ENCODE measurements around the gene TFRC.
"Not testable (repeated sequence)": the region's sequence is repeated elsewhere in the genome, so short reads cannot be mapped to it uniquely, and the experiment has no call there.

The TFRC gene

DNA sequence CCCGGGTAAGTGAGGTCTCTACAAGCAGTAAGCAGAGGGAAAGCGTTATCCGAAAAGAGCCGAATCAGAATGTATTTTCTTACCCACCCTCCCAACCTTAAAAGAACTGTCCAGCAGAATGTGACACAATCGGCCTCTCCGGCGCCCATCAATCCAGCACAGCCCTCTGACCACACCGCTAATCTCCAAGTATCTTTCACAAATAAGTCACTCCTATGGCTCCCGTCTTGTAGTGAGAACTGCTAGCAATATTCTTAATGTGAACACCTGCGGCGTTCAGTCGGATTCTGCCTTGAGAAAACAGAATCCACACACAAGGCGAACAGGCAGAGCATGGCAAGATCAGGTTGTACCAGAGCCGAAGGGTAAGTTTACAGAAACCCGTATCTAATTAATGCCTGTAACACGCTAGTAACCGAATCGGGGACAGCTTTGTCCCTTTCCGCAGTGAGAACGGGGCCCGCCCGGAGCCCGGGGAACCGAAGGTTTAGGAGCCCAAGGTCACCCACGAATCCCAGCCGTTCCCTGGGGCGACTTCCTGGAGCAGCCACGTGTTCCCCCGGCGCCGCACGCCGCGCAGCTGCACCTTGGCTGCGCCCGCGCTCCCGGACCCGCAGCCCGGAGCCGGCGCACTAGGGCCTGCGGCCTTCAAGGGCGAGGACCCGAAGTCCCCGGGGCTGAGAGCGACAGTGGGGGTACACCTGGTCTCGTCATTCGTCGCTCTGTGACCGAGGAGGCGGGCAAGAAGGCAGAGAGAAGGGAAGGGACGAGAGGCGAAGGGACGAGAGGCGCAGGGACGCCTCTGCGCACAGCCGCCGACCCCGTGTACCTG is 672 bp downstream of the TFRC start:
- DNase-seq, result peak; percentile 74

DNA sequence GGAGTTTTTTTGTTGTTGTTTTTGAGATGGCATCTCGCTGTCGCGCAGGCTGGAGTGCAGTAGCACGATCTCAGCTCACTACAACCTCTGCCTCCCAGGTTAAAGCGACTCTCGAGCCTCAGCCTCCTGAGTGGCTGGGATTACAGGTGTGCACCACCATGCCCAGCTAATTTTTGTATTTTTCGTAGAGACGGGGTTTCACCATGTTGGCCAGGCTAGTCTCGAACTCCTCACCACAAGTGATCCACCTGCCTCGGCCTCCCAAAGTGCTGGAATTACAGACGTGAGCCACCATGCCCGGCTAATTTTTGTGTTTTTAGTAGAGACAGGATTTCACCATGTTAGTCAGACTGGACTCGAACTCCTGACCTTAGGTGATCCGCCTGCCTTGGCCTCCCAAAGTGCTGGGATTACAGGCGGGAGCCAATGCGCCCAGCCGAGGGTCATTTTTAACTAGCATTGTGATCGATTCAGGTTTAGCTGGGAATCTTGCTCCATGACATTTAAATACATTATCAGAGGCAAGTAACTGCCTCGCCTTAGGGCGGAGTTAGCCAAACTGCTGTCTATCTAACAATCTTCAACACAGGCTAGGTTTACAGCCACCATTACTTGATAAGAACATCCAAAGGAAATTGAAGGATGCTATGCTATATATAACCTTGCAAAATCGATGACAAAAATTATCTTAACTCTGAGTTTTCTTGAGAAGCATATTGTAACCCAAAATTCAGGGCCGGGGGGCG is 1.6 kb downstream of the TFRC start:
- DNase-seq, result not testable (repeated sequence)

DNA sequence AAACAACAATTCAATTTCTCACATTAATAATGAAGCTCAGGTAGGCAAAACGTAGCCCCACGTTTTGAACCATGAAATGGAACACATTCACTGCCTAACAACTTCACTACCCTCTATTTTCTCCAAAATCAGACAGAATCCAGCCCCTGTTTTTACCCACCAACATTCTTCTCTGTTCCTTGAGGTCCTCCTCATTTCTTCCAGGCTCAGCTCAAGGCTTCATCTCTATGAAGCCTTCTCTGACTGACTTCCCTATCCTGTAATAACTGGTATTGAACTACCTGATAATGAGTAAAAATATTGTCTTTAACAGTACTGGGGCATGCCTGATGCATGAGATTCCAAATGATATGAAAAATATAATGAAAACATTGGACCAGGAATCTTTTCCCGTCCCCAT is 2.2 kb downstream of the TFRC start:
- no peak for DNase-seq

DNA sequence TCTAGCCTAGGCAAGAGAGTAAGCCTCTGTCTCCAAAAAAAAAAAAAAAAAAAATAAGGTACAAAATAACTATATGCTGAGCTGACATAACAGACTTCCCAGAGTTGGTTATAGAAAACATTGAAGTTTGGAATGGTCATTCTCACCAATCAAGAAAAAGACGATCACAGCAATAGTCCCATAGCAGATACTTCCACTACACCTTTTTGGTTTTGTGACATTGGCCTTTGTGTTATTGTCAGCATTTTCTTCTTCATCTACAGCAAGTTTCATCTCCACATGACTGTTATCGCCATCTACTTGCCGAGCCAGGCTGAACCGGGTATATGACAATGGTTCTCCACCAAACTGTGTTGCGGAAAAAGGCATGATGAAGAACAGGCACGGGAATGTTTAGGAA is 6.9 kb downstream of the TFRC start:
- DNase-seq, result no peak

DNA sequence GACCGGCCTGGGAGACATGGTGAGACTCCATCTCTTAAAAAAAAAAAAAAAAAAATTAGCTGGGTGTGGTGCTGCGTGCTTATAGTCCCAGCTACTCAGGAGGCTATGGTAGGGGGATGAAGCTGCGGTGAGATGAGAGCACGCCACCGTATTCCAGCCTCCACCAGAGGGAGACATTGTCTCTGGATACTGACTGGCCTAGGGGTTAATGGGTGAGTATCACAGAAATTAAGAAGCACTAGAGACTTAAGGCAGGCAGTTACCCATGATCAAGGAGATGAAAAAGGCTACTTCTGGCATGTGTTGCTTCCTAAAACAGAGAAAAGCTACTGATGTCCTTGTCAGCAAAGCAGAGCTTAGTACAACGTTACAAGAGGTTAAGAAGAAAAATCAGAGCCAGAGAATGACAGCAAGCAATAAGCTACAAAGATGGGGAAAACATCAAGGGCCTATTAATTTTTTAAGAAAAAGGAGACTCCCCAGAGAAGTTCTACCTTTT is 8.6 kb downstream of the TFRC start:
- DNase-seq, result peak; percentile 78

DNA sequence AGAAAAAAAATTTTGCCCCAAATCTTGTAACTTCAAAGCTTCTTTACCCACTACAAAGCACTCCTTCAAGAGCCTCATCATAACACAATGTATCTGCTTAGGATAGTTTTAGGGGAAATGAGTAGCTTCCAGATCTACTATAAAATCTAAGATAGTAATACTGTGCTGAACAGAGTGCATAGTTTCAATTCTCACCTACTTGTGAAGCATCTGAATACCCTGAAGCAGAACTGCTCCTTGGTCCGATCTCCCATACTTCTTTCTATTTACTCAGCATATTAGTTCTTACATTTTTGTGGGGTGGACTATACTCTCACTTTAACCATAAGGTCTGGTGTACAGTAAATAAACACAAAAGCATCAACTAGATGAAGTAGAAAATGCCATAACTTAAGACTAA is 9.6 kb downstream of the TFRC start:
- DNase-seq, result no peak

DNA sequence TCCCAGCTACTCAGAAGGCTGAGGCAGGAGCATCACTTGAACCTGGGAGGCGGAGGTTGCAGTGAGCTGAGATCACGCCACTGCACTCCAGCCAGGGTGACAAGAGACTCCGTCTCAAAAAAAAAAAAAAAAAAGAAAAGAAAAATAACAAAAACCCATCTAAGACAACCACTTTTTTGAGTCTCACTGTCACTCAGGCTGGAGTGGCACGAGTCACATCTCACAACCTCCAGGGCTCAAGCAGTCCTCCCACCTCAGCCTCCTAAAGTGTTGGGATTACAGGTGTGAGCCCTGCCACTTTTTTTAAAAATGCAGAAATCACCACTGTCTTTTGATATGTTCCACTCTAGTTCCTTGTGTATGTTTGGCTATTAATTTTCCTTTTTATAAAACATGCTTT is 13.1 kb downstream of the TFRC start:
- DNase-seq, result not testable (repeated sequence)

DNA sequence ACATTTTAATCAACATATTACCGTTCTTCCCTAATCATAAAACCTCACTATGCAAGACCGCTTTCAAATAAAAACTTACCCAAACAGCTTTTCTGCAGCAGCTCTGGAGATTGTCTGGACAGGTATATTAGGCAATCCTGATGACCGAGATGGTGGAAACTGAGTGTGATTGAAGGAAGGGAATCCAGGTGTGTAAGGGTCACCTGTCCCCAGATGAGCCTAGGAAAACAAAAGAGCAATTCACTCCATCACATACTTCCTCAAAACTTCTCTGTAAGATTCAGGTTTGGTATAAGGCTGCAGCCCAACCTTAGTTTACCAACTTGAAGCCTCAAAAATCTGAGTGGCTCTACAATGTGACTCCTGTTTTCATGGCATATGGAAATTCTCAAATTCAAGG is 14.5 kb downstream of the TFRC start:
- no peak for DNase-seq

DNA sequence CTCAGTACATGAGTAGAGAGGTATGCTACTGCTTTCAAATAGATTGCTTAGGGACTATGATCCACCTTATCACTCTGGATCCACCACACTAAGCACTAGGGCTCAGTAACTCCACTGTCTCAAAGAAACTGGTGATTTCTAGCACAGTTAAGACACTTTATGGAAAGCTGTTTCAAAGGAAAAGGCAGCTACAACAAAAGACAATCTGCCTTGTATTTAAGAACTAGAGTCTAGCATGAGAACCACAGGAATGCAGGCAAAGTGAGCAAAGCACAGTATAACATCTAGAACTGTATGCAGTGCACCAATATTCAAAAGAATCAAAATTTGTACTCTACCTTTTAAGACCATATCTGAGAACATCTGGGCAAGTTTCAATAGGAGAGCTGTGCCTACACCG is 17.9 kb downstream of the TFRC start:
- DNase-seq, result no peak

DNA sequence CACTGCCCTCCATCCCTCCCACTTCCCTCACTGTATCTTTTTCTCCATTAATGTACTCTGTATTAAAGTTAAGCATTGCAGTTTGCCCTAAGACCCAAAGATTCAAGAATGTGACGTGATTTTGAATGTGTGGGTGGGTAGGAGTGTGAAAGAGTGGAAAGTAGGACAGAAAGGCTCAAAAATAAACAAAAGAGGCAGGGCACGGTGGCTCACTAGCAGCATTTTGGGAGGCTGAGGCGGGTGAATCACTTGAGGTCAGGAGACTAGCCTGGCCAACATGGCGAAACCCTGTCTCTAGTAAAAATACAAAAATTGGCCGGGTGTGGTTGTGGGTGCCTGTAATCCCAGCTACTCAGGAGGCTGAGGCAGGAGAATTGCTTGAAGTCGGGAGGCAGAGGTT is 18.4 kb downstream of the TFRC start:
- DNase-seq, result no peak

DNA sequence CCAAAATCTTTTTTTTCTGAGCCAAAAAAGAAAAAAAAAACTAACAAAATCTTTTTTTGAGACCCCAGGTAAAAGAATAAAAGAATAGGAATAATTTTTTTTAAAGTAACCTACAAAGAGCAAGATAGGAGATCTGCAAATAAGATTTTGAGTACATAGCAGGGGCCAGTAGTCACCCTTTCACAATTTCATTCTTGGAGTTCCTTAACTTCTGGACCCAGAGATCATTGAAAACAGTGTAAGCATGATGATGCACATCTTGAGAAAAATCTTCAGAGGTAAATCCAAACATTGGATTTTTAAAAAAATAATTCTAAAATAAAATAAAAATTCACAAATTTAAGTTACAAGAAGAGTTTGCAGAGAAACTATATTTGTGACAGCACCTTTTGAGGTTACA is 18.8 kb downstream of the TFRC start:
- DNase-seq, result no peak

DNA sequence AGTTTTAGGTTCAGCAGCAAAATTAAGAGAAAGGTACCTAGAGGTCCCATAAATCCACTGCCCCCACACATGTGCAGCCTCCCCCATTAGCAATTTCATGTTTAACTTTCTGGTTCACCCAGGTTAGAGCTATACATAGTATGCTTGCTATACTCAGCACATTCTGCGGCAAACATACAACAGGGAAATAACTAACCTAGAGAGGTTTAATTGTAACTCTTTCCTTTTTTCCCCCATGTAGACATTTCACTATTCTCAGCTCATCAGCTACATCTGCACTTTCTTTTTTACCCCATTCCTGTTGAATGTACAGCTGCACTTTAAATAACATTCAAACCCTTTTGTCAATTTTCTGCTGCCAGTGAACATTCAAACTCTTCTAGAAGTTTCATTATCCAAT is 21.1 kb downstream of the TFRC start:
- no peak for DNase-seq

DNA sequence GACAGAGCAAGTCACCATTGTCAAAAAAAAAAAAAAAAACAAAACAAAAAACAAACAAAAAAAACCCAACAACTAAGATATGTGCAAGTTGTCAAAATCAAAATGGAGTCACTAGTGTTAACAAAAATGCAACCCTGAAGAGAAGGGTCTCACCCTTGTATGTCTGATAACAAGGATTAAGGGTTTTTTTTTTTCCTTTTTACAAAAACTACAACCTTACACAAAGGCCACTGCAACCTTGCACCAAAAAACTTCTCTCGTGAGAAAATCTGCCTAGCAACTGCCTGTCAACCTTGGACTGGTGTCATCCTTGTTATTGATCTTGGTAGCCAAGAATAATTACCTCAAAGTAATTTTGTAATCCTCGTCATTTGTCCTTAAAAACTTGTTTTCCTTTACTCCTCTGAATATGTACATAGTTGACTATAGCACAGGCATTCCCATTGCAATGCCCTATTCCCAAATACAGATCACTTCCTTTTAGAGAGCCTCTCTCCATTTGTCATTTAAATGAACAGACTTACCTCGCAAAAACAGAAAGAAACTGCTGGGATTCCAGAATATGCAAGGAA is 24.0 kb downstream of the TFRC start:
- DNase-seq, result no peak

DNA sequence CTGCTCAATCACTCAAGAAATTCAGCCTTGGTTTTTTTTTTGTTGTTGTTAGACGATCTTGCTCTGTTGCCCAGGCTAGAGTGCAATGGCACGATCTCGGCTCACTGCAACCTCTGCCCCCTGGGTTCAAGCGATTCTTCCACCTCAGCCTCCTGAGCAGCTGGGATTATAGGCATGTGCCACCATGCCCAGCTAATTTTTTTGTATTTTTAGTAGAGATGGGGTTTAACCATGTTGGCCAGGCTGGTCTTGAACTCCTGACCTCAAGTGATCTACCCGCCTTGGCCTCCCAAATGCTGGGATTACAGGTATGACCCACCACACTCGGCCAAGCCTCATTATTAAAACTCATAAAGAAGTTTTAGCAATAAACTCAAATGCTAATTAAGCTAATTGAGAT is 25.5 kb downstream of the TFRC start:
- not testable (repeated sequence) for DNase-seq

DNA sequence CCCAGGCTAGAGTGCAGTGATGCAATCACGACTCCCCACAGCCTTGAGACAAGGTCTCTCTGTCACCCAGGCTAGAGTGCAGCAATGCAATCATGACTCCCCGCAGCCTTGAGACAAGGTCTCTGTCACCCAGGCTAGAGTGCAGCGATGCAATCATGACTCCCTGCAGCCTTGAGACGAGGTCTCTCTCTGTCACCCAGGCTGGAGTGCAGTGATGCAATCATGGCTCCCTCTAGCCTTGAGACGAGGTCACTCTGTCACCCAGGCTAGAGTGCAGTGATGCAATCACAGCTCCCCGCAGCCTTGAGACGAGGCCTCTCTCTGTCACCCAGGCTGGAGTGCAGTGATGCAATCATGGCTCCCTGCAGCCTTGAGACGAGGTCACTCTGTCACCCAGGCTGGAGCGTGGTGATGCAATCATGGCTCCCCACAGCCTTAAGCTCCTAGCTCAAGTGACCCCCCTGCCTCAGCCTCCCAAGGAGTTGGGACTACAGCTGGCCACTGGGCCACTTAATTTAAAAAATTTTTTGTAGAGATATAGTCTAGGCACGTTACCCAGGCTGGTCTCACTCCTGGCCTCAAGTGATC is 26.1 kb downstream of the TFRC start:
- DNase-seq, result no peak

DNA sequence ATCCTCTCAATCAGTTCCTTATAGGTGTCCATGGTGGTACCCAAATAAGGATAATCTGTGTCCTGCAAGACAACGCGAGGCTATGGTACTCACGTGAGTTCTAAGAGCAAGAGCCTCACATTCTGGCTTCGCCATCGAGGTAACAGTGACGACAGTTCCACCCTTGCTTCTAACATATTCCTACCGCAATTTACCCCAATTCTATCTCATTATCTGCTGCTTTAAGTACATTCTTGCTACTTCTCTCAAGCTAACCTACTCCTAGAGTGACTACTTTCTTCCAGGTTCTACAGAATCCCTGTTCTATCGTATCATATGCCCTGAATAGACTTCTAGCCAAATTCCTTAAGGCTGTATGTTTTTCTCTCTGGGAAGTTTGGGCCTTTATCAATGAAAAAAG is 26.6 kb downstream of the TFRC start:
- DNase-seq, result no peak

DNA sequence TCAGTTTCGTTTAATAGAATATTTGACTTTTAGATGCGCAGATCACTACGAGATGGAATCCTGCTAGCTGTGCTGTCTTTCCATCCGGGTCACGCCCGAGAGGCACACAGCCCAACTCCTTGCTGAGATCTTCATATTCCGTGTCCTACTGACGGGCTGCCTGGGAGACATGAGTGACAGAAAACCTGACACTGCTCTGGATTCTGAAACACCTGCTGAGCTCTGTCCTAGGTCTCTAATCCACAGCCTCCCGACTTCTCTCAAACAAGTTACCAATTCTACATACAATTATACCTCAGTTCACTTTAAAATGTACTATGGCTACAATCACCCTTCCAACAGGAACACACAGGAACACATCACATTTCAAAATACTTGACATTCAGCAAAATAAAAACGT is 27.2 kb downstream of the TFRC start:
- no peak for DNase-seq

DNA sequence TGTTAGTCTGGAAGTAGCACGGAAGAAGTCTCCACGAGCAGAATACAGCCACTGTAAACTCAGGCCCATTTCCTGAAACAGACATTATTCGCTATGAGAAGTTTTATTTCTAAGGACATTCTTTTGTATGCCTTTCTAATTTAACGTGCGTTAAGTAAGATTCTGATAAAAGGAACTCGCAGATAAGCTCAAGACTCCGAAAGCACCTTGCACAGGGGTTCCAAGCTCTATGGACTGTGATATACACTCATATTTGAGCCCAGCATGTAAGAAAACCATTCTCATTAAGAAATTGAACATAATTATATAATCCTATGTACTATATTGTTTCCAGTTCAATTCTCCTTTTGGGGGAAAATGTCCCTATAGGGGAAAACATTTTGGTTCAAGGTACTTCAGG is 28.4 kb downstream of the TFRC start:
- DNase-seq, result no peak

DNA sequence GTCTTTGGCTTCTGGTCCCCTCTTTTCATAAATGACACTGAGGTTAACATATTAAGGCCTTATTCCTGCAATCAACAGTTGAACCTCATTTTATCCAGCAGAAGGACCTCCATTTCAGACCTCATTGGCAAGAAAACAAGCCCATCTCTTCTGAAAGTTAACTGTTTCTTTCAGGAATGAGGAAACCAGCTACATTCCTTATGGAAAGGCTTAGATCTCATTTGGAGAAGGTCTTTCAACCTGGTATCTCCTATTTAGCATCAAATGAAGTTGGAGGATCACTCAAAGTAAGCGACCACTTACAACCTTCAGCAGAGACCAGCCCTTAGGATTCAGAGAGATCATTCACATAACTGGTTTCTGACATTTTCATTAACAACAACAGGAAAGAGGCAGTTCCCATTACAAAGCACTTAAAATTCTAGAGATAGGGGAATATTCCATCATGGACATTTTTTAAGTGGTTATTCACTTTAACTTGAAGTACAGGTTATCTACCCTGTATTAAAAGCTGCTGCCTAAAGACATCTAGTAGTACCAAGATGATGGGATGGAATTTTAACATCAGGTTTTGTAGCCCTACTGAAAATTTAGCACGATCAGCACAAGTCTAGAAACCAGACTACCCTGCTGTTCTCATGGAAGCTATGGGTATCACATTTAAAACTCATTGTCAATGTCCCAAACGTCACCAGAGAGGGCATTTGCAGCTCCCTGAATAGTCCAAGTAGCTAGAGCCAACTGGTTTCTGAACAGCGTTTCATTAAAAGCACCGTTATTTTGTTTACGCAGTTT is 30.4 kb downstream of the TFRC start:
- no peak for DNase-seq

DNA sequence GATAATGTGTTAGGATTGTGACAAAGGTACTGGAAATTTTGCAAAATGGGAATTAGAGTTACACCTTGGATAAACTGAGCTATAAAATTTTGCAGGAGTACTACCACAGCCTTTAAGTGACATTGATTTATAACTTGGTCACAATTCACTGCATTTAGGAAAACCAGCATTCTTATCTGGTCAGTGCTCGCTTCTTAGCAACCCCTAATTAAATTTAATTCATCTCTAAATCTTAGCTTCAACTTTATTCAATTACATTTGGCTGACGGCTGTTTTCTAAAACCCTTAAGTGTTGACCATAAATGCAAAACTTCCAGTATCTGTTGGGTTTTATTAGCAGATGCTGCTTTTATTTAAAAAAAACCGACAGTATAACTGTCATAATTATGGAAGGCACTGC is 31.3 kb downstream of the TFRC start:
- DNase-seq, result no peak

DNA sequence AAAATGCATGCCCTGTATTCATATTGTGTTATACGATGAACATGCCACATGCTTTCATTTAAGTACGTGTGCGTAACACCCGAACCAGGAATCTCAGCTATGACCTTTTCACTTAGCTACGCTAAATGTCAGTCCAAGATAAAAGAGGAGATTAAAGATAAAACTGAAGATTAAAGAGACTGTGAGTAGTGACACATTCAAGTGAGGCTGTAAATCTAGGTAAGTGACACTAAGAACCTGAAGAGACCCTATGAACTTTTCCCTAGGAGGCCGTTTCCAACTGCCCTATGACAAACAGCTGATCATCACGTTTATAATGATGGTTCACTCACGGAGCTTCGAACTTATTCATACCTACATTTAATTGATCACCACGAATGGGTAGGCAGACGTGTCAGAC is 32.2 kb downstream of the TFRC start:
- DNase-seq, result no peak

DNA sequence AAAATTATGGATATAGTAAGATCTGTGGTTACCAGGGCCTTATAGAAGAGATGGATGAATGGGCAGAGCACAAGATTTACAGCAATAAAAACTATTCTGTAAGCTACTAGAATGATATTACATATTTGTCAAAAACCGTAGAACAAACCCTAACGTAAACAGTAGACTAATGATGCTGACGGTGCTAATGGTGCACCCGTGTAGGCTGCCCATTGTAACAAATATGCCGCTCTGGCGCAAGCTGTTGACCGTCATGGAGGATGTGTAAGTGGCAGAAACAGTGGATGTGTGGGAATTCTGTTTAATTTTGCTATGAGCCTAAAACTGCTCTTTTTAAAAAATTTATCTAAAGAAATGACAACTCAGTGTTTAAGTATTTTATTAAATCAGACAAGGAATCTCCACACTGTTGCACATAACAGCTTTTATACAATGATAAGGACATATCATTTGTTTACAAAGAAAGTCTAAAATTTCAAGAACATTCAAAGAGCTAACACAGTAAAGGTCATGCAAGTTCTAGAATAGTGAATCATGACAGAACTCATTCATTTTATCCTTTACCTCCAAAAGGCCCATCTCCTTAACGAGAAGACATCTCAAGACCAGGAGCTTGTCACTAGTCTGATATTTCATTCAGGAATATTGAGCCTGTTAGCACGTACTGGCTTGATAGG is 32.8 kb downstream of the TFRC start:
- no peak for DNase-seq

Data from right forelimb (tissue), 1 donor.